Endometrium (tissue), 2 donors: ENCODE measurements around the gene IFITM5.
"Not testable (repeated sequence)": the region's sequence is repeated elsewhere in the genome, so short reads cannot be mapped to it uniquely, and the experiment has no call there.

Experiments used
- FAIRE-seq: peaks from 2 replicates; lab custom pipeline; 2012; peaks lifted over from hg19 to GRCh38; lab: Jason Lieb, UNC
- donor health status: control.
- donor health status: control.

IFITM5 gene

GRCh38 chr11:283405-284104 is 15.8 kb downstream of the IFITM5 start:
- FAIRE-seq: no peak

DNA sequence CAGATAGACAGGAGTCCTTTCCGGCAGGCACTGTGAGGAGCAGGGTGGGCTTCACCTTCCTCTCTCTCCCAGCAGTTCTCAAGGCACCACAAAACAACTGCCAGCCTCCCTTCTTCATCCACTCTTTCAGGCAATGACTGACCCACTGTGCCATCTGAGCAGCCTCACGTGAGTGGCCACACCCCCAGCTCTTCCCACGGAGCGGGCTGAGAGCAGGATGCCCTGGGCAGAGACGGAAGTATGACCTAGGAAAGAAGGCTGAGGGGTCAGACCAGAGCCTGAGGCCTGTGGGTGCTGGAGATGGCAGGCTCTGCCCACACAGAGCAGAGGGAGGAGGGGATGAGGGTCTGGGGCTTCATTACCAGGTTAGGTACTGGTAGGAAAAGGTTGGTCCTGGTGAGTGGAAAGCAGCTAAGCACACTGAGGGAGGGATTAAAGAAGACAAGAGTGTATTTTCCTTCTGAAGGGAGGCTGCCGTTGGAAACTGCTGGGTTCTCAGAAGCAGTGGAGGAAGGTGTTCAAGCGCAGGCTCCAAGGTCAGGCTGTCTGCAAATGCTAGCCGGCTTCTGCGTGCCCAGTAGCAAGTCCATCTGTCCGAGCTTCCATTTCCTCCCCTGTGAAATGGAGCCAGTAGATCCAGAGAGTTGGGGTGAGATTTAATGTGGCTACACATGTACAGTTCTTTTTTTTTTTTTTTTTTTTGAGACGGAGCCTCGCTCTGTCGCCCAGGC is 16.5 kb downstream of the IFITM5 start:
- FAIRE-seq: no peak

DNA sequence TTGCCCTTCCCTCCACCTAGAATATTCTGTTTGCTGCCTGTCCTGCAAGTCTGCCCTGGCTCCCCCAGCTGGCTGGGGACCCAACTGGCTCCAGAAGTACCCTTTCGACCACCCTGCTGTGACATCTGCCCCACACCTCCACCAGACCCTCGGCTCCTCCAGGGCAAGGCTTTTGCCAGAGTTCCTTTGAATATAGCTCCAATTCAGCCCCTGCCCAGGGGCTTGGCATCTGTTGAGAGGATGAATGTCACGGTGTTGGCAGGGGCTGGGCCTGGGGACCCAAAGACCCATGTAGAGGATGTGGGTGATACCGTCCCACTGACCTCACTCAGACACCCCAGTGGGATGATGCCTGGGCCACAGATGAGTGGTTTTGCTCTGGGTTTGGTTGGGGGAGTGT is 17.2 kb downstream of the IFITM5 start:
- no peak for FAIRE-seq

- FAIRE-seq: no peak
Measured at GRCh38 chr11:281486-282161, 17.7 kb downstream of the IFITM5 start.

DNA sequence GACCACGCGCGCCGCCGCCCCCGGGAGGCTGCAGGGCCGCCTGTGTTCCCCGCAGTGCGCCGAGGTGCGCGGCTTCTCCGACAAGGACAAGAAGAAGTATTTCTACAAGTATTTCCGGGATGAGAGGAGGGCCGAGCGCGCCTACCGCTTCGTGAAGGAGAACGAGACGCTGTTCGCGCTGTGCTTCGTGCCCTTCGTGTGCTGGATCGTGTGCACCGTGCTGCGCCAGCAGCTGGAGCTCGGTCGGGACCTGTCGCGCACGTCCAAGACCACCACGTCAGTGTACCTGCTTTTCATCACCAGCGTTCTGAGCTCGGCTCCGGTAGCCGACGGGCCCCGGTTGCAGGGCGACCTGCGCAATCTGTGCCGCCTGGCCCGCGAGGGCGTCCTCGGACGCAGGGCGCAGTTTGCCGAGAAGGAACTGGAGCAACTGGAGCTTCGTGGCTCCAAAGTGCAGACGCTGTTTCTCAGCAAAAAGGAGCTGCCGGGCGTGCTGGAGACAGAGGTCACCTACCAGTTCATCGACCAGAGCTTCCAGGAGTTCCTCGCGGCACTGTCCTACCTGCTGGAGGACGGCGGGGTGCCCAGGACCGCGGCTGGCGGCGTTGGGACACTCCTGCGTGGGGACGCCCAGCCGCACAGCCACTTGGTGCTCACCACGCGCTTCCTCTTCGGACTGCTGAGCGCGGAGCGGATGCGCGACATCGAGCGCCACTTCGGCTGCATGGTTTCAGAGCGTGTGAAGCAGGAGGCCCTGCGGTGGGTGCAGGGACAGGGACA is 18.4 kb downstream of the IFITM5 start:
- FAIRE-seq: no peak

DNA sequence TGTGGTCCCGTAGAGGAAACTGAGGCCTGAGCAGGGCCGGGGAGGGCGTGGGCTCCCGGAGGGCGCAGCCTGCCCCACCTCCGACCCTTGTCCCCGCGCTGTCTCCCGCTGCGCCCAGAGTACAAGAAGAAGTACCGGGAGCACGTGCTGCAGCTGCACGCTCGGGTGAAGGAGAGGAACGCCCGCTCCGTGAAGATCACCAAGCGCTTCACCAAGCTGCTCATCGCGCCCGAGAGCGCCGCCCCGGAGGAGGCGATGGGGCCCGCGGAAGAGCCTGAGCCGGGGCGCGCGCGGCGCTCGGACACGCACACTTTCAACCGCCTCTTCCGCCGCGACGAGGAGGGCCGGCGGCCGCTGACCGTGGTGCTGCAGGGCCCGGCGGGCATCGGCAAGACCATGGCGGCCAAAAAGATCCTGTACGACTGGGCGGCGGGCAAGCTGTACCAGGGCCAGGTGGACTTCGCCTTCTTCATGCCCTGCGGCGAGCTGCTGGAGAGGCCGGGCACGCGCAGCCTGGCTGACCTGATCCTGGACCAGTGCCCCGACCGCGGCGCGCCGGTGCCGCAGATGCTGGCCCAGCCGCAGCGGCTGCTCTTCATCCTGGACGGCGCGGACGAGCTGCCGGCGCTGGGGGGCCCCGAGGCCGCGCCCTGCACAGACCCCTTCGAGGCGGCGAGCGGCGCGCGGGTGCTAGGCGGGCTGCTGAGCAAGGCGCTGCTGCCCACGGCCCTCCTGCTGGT is 19.2 kb downstream of the IFITM5 start:
- no peak for FAIRE-seq

DNA sequence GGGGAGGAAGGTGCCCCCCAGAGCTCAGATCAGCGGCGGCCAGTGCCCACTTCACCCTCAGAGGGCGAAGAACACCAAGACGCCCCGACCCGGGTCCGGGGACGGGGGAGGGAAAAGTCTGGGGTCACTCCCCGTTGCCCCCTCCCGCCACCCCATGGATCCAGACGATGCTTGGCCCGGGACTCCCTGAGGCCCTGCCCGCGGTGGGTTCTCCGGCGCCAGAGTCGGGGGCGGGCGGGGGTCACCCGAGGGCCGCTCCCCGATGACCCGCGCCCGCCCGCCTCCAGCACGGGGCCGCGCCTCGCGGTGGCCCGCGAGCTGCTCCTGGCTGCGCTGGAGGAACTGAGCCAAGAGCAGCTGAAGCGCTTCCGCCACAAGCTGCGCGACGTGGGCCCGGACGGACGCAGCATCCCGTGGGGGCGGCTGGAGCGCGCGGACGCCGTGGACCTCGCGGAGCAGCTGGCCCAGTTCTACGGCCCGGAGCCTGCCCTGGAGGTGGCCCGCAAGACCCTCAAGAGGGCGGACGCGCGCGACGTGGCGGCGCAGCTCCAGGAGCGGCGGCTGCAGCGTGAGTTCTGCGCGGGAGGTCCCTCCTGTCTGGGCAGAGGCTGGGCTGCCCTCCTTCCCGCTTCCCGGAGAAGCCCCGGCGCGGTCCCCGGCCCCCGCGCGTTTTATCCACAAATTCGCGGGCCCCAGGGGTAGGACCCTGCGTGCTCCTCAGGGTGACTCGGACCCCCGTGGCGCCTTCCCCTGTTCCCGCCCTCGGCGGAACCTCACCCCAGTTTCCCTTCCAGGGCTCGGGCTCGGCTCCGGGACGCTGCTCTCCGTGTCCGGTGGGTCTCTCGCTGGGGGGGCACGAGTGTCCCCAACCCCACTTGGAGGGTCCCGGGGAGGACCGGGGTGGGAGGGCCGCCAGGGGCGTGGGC is 20.0 kb downstream of the IFITM5 start:
- no peak for FAIRE-seq

GRCh38 chr11:278001-278951 is 21.1 kb downstream of the IFITM5 start, which contains the start of gene NLRP6:
Gene NLRP6 (plus strand): TSS chr11:278407. CDS start chr11:278570, 163 bp downstream.
- no peak for FAIRE-seq

- no peak for FAIRE-seq
Measured at GRCh38 chr11:276219-276618, 23.1 kb downstream of the IFITM5 start.

- no peak for FAIRE-seq
Measured at GRCh38 chr11:272931-273198, 26.5 kb downstream of the IFITM5 start.

DNA sequence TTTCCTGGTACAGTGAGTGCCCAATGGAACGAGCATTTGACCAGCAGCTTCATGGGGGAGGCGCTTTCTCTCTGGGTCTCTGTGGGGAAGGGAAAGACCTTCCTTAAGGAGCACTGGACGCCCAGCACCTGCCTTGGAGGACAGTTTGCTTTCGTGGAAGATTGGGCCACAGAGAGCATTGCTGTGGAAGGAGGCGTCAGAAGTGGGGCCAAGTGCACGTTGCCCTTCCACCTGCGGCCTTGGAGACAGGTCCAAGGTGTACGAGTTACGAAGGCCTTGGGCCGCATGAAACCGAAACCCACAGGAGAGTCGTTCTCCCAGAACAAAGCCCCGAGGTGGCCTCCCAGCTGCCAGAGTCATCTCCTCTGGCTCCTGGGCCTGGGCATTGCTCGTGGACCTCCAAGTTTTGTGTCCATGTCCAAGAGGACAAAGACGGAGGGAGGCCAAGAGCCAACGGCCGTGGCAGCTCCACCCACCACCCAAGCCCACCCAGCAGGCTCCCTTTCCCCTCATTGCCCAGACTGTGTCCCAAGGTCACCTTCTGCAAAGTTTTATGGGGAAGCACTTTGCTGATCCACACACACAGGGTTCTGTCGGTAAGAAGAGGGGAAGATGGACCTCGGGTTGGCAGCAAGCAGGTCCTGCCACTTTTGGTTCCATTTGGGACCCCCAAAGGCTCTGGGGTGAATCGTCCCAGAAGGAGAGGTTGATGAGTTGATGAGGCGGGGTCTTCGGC is 27.0 kb downstream of the IFITM5 start:
- no peak for FAIRE-seq

DNA sequence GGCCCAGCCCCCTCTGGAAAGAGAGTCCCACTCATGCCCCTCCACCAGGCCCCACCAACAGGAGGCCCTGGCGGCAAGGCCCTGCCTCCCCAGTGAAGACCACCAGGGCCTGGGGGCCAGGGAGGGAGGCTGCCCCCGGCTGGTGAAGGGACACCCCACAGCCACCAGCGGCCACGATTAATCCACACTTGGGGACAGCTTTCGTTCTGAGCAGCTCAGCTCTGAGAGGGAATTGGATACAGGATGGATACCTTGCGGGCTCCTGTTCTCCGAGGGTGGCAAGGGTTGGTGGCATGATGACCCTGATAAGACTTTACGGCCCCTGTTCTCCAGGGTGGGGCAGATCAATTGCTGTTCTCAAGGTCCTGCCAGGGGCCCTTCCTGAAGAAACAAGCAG is 28.0 kb downstream of the IFITM5 start:
- no peak for FAIRE-seq

- no peak for FAIRE-seq
Measured at GRCh38 chr11:270451-271318, 28.6 kb downstream of the IFITM5 start.

DNA sequence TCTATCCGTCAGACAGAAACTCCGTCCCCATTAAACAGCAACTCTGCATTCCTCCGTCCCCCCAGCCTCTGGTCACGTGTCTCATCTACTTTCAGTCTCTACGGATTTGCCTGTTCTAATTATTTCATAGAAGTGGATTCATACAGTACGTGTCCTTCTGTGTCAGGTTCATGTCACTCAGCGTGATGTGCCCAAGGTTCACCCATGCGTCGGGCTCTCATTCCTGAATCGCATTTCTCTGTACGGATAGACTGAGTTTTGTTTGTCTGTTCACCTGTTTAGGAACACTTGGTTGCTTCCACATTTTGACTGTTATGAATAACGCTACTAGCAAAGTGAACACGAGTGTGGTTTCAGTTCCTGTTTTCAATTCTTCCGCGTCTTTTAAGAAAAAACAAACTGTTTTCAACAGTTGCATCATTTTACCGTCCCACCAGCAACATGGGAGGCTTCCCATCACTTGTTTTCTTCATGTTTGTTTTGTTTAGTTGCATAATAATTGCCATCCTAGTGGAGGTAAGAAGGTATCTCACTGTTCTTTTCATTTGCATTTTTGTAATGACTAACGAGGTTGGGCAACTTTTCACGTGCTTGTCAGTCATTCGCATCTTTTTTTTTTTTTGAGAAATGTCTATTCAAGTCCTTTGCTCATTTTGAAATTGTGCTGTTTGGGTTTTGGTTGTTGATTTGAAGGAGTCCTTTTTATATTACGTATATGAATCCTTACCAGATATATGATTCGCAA is 30.0 kb downstream of the IFITM5 start:
- FAIRE-seq: no peak

DNA sequence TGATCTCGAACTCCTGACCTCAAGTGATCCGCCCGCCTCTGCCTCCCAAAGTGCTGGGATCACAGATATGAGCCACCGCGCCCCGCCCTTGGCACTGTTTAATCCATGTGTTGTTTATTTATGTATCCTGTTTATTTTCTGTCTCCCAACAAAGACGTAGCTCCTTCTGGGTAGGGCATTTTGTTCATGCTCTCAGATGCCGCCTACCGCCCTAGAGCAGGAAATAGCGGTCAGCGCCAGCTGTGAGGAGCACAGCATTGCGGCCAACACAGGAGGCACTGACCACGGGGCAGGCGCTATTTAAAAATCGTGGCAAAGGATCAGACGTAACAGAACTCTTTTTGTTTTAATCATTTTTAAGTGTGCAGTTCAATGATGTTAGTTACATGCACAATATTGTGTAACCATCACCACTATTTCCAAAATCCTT is 30.6 kb downstream of the IFITM5 start:
- not testable (repeated sequence) for FAIRE-seq

- FAIRE-seq: no peak
Measured at GRCh38 chr11:267491-267994, 31.8 kb downstream of the IFITM5 start.
